H1 (cell line): ENCODE data around the gene BZW1. TPM values are rescaled to one million over a fixed set of nuclear protein-coding genes. Genes with fewer than 3 reads are reported as not detected.

Experiments used
- ATF3 ChIP-seq: IDR thresholded peaks from 2 replicates; pipeline ENCODE4 v1.6.1; 2011; ENCODE audit warnings: low read depth, mild to moderate bottlenecking, low read length; ENCODE audit not compliant: insufficient read depth
- CTCF ChIP-seq, 3 experiments: IDR thresholded peaks; 1 replicate in 2 of 3; 2 replicates in 1 of 3; pipeline versions ENCODE4 v1.5.1 to v1.6.1; 2011; ENCODE audit warnings: low read length in 3 of 3, mild to moderate bottlenecking in 3 of 3, inconsistent platforms in 2 of 3, low read depth in 1 of 3, moderate library complexity in 1 of 3; ENCODE audit not compliant: insufficient read depth in 1 of 3; ENCODE audit errors: control extremely low read depth in 1 of 3
- GTF2F1 ChIP-seq: IDR thresholded peaks from 2 replicates; pipeline ENCODE4 v1.6.1; 2012; ENCODE audit warnings: low read depth, low read length, improper control_type of control experiment, borderline replicate concordance
- HDAC2 ChIP-seq, 2 experiments: fragments of 300-600 bp in 1 of 2; sonication (generic) in 1 of 2; IDR thresholded peaks; 2 replicates each; pipeline ENCODE4 v1.6.1; 2011 to 2012; ENCODE audit warnings: low read depth in 2 of 2, low read length in 2 of 2, mild to moderate bottlenecking in 2 of 2, moderate library complexity in 2 of 2, borderline replicate concordance in 1 of 2, inconsistent platforms in 1 of 2
- KDM5A ChIP-seq: fragments of 200-600 bp; IDR thresholded peaks from 2 replicates; pipeline ENCODE4 v1.7.1; 2012; ENCODE audit warnings: mild to moderate bottlenecking, low read length, inconsistent platforms, mixed read lengths
- MAFK ChIP-seq: IDR thresholded peaks from 2 replicates; pipeline ENCODE4 v1.6.1; 2012; ENCODE audit warnings: low read depth, mild to moderate bottlenecking, improper control_type of control experiment, low read length
- NANOG ChIP-seq: IDR thresholded peaks from 2 replicates; pipeline ENCODE4 v1.6.1; 2011; ENCODE audit warnings: low read length, low read depth, mild to moderate bottlenecking, inconsistent platforms; ENCODE audit not compliant: insufficient read depth, poor library complexity, severe bottlenecking
- POLR2A ChIP-seq, 2 experiments: IDR thresholded peaks; 1 replicate in 1 of 2; 2 replicates in 1 of 2; pipeline ENCODE4 v1.6.1; 2011; ENCODE audit warnings: low read depth in 2 of 2, low read length in 2 of 2, mild to moderate bottlenecking in 2 of 2; ENCODE audit errors: control extremely low read depth in 1 of 2
- POLR2AphosphoS5 ChIP-seq: IDR thresholded peaks from 2 replicates; pipeline ENCODE4 v1.6.1; 2011; ENCODE audit warnings: low read depth, low read length
- RAD21 ChIP-seq, 2 experiments: IDR thresholded peaks in 1 of 2; conservative IDR thresholded peaks in 1 of 2; 2 replicates each; pipeline ENCODE4 v1.6.1; 2011; ENCODE audit warnings: low read depth in 2 of 2, low read length in 2 of 2, improper control_type of control experiment in 1 of 2, inconsistent platforms in 1 of 2, mild to moderate bottlenecking in 1 of 2, moderate library complexity in 1 of 2
- RNF2 ChIP-seq: fragments of 200-900, 300-1000 bp; sonication (generic); IDR thresholded peaks from 2 replicates; pipeline ENCODE4 v1.7.1; 2016; ENCODE audit warnings: borderline replicate concordance, low read depth, mild to moderate bottlenecking, antibody characterized with exemption, low read length; ENCODE audit not compliant: poor library complexity, severe bottlenecking; ENCODE audit errors: missing control alignments
- SIN3A ChIP-seq, 2 experiments: IDR thresholded peaks in 1 of 2; conservative IDR thresholded peaks in 1 of 2; 2 replicates each; pipeline ENCODE4 v1.6.1; 2011 to 2012; ENCODE audit warnings: low read length in 2 of 2, improper control_type of control experiment in 1 of 2, low read depth in 1 of 2, mild to moderate bottlenecking in 1 of 2
- SP1 ChIP-seq: IDR thresholded peaks from 2 replicates; pipeline ENCODE4 v1.6.1; 2011; ENCODE audit warnings: low read depth, low read length
- SP2 ChIP-seq: IDR thresholded peaks from 2 replicates; pipeline ENCODE4 v1.6.1; 2012; ENCODE audit warnings: mild to moderate bottlenecking, low read length, inconsistent platforms
- TAF1 ChIP-seq: IDR thresholded peaks from 2 replicates; pipeline ENCODE4 v1.6.1; 2011; ENCODE audit warnings: mild to moderate bottlenecking, low read depth, low read length
- TCF12 ChIP-seq: IDR thresholded peaks from 2 replicates; pipeline ENCODE4 v1.6.1; 2011; ENCODE audit warnings: low read depth, mild to moderate bottlenecking, low read length
- polyA plus RNA-seq, 7 experiments: library from polyadenylated mRNA; depleted of rRNA in 3 of 7; stranded (reverse) in 5 of 7; unstranded in 2 of 7; fragments of >200 nt in 5 of 7; fragments of 200-250 nt in 2 of 7; gene quantifications; 1 replicate in 5 of 7; 2 replicates in 1 of 7; 4 replicates in 1 of 7; pipeline versions ENCODE4 v1.2.1 to v1.2.3, GENCODE V29; 2011 to 2013; ENCODE audit warnings: missing spikeins in 2 of 7, mixed read lengths in 2 of 7
- total RNA-seq: library from RNA; stranded (reverse); fragmentation: NEBNext Ultra II Directional; extraction: Animal tissue kit (Norgen Biotek cat#: 25700); gene quantifications from 2 replicates; pipeline ENCODE4 v1.2.1, GENCODE V29; 2021
- TF ChIP-seq, protein P1 (sequence below): IDR thresholded peaks from 2 replicates; pipeline ENCODE4 v1.6.1; 2012; ENCODE audit warnings: inconsistent platforms

Gene BZW1
- total and polyA plus RNA-seq, 2 of the 8 experiments (the other 6 are each of a cell fraction or from before 2014, with no cell fraction given): 152 to 335 TPM

DNA sequence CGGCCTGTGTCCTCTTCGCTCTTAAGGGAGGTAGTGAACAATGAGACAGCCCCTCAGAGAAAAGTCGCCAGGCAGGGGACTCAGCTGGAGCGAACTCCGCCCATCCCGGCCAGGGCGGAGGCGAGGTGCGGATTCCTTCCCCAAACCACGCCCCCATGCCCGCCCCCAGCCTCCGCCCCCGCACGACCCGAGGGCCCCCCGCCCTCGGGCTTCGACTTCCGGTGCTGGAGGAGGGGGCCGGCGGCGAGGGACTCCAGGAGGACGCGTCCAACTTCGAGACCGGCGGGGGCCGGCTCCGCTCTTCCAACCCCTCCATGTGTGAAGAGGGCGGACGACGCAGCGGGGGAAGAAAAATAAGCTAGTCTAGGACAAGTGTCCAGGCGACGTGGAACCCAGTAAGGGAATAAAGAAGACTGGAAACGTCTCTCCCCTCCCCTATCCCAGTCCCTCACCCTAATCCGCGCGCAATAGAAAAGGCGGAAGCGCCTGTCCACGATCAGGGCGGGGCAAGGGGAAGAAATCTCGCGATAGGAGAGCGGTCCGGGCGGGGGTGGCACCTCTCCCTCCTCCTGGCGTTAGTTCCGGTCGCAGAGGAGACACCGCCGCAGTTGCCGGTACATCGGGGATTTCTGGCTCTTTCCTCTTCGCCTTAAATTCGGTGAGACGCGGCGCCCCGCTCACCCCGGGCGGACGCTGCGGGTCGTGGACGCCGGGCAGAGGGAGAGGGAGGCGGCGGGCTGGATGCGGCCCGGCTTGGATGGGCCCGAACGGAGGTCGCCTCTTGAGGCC is at the start of gene BZW1 (continued):
- TF ChIP-seq HDAC2 (IDR thresholded peaks at IDR 0.05; ENCODE audit: borderline replicate concordance in 1 of 2, low read depth in 2 of 2, low read length in 2 of 2): no peak
- no peak for TF ChIP-seq CTCF (IDR thresholded peaks at IDR 0.05; ENCODE audit: control extremely low read depth in 1 of 3, insufficient read depth in 1 of 3, low read depth in 1 of 3, low read length in 3 of 3)
- no peak for TF ChIP-seq KDM5A
- TF ChIP-seq RAD21 (IDR thresholded peaks at IDR 0.05 in 1 of 2, conservative IDR thresholded peaks at IDR 0.05 in 1 of 2; ENCODE audit: low read depth in 2 of 2, low read length in 2 of 2): peak in 1 of 2 experiments; percentile 17; a peak in 1 of 4 replicates
- TF ChIP-seq TCF12: no peak
- no peak for TF ChIP-seq GTF2F1
- TF ChIP-seq POLR2A (IDR thresholded peaks at IDR 0.05; ENCODE audit: control extremely low read depth in 1 of 2, low read depth in 2 of 2, low read length in 2 of 2): peak; percentile 94 to 97
- peak; percentile 91 for TF ChIP-seq TAF1
- TF ChIP-seq SP1: peak; percentile 69; the same call in 1 of the 2 replicates
- TF ChIP-seq RNF2: no peak
- TF ChIP-seq SIN3A (conservative IDR thresholded peaks at IDR 0.05 in 1 of 2, IDR thresholded peaks at IDR 0.05 in 1 of 2; ENCODE audit: low read depth in 1 of 2, low read length in 2 of 2): peak; percentile 65 to 71; a peak in 1 of 4 replicates
- TF ChIP-seq, protein P1, sequence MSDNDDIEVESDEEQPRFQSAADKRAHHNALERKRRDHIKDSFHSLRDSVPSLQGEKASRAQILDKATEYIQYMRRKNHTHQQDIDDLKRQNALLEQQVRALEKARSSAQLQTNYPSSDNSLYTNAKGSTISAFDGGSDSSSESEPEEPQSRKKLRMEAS: 0 out of 2 replicates have a peak, but pooled peaks have one; percentile 38
- peak; percentile 96 for TF ChIP-seq POLR2AphosphoS5
- no peak for TF ChIP-seq NANOG
- no peak for TF ChIP-seq SP2
- no peak for TF ChIP-seq ATF3
- no peak for TF ChIP-seq MAFK
